OCI-LY7 (cell line): Measurements from ENCODE around the gene CLDN9. TPM values are rescaled to one million over a fixed set of nuclear protein-coding genes. Genes with fewer than 3 reads are reported as not detected.

Source experiments
- BruUV-seq: library from RNA; stranded (reverse); fragments of 400-500 nt; replicated peaks from 2 replicates; lab custom pipeline; 2021; lab: Mats Ljungman, UMichigan
- CTCF ChIA-PET: fragments of 300-600 bp; sonication (Branson Sonifier 250); formaldehyde crosslinking; loops from one replicate; lab custom pipeline; 2022; ENCODE audit warnings: antibody characterized with exemption; ENCODE audit not compliant: unreplicated experiment; lab: Charles Lee
- POLR2A ChIA-PET: fragments of 300-600 bp; sonication (Branson Sonifier 250); formaldehyde crosslinking; loops from one replicate; lab custom pipeline; 2022; ENCODE audit warnings: antibody characterized with exemption; lab: Charles Lee
- DNase-seq: peaks from one replicate; pipeline ENCODE4 v3.0.0-alpha.2; 2015; ENCODE audit warnings: low spot score
- H2AFZ ChIP-seq: fragments of 200-600 bp; sonication (generic), shearing (Covaris generic); 2 replicates; pipeline ENCODE4 v1.6.1; 2014; ENCODE audit warnings: mild to moderate bottlenecking, antibody characterized with exemption, low read length, moderate library complexity
- H3K27ac ChIP-seq: fragments of 200-600 bp; sonication (generic); 2 replicates; pipeline ENCODE4 v1.5.1; 2014; ENCODE audit warnings: mixed run types, low read depth, mild to moderate bottlenecking, moderate library complexity, low read length, inconsistent platforms; ENCODE audit not compliant: poor library complexity, severe bottlenecking
- H3K36me3 ChIP-seq: fragments of 200-600 bp; sonication (generic); 2 replicates; pipeline ENCODE4 v1.6.1; 2014; ENCODE audit warnings: mild to moderate bottlenecking, antibody characterized with exemption, low read length, moderate library complexity, mixed read lengths; ENCODE audit not compliant: insufficient read depth
- H3K4me1 ChIP-seq: fragments of 200-600 bp; sonication (generic); 2 replicates; pipeline ENCODE4 v1.5.1; 2014; ENCODE audit warnings: mild to moderate bottlenecking, low read length; ENCODE audit not compliant: insufficient read depth, poor library complexity, severe bottlenecking
- H3K4me2 ChIP-seq: fragments of 200-600 bp; sonication (generic); 2 replicates; pipeline ENCODE4 v1.6.1; 2014; ENCODE audit warnings: mild to moderate bottlenecking, low read length
- H3K4me3 ChIP-seq: fragments of 200-600 bp; sonication (generic); 2 replicates; pipeline ENCODE4 v1.5.1; 2014; ENCODE audit warnings: mild to moderate bottlenecking, low read depth, low read length; ENCODE audit not compliant: poor library complexity, severe bottlenecking
- H3K79me2 ChIP-seq: fragments of 200-600 bp; sonication (generic); 2 replicates; pipeline ENCODE4 v1.6.1; 2016; ENCODE audit warnings: low read depth, mild to moderate bottlenecking, low read length, moderate library complexity, mixed read lengths; ENCODE audit not compliant: insufficient read depth
- H3K9me2 ChIP-seq: fragments of 200-600 bp; sonication (generic); 2 replicates; pipeline ENCODE4 v1.6.1; 2016; ENCODE audit warnings: mild to moderate bottlenecking, low read length, mixed read lengths; ENCODE audit not compliant: insufficient read depth
- H3K9me3 ChIP-seq: fragments of 200-600 bp; sonication (generic); 2 replicates; pipeline ENCODE4 v1.6.1; 2014; ENCODE audit warnings: mild to moderate bottlenecking, mixed run types, low read length, mixed read lengths
- H4K20me1 ChIP-seq: fragments of 200-600 bp; sonication (generic); 2 replicates; pipeline ENCODE4 v1.6.1; 2014; ENCODE audit warnings: mild to moderate bottlenecking, antibody characterized with exemption, low read length, moderate library complexity, mixed read lengths; ENCODE audit not compliant: insufficient read depth
- EZH2phosphoT487 ChIP-seq: fragments of 200-600 bp; sonication (generic); IDR thresholded peaks from 2 replicates; pipeline ENCODE4 v1.6.1; 2018; ENCODE audit warnings: low read depth, borderline replicate concordance, mild to moderate bottlenecking, mixed run types, antibody characterized with exemption, low read length, moderate library complexity, mixed read lengths
- intact Hi-C: fragments of 100-400 bp; cut with micrococcal nuclease; formaldehyde crosslinking; loops from one replicate; pipeline ENCODE4 v1.10.0; 2022; ENCODE audit not compliant: unreplicated experiment
- total RNA-seq, 2 experiments: library from RNA; depleted of rRNA in 1 of 2; stranded (reverse); fragments of >200 nt in 1 of 2; shearing (Covaris generic) in 1 of 2; gene quantifications; 2 replicates each; pipeline ENCODE4 v1.2.3, GENCODE V29; 2014 to 2022
- TF ChIP-seq, protein P1 (sequence below): fragments of 200-600 bp; sonication (generic); conservative IDR thresholded peaks from 2 replicates; pipeline ENCODE4 v1.5.1; 2014; ENCODE audit warnings: mild to moderate bottlenecking, antibody characterized with exemption, low read length, moderate library complexity, mixed read lengths

The CLDN9 gene
- total RNA-seq, 2 experiments from 2014 or later: 0.42 TPM; not detected in 1

DNA sequence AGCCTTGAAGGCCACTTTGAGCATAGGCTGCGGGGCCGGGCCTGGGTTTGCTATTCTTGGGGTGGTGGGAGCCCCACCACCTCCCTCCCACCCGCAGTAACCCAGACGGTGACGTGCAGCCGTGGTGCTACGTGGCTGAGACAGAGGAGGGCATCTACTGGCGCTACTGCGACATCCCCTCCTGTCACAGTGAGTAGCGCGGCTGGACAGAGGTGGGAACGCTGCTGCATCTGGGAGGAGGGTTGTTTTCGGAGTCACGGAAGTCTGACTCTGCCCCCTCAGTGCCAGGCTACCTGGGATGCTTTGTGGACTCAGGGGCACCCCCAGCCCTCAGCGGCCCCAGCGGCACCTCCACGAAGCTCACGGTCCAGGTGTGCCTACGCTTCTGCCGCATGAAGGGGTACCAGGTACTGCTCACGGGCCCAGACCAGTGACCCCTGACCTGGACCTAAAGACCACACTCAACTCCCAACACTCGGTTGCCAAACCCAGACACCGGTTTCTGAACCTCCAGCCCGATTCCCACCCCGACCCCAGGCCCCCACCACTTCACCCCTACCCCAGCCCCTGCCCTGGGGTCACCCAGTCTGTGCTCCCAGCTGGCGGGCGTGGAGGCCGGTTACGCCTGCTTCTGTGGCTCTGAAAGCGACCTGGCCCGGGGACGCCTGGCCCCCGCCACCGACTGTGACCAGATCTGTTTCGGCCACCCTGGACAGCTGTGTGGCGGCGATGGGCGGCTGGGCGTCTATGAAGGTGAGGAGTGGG, 46.5 kb upstream of the CLDN9 start:
- Histone ChIP-seq H3K9me2 (no peaks in the 10 kb centered on the region), H3K79me2 (no peaks in the 10 kb centered on the region; the same call in 1 of the 2 replicates), H3K36me3 (peaks cover 10% of the 10 kb centered on the region; the same call in 1 of the 2 replicates), H3K9me3 (no peaks in the 10 kb centered on the region), H3K4me3 (no peak overlapping the region), H3K4me1 (peaks cover 56% of the 10 kb centered on the region), H2AFZ (no peak overlapping the region), H4K20me1 (peaks cover 6% of the 10 kb centered on the region; the same call in 1 of the 2 replicates), H3K4me2 (peak overlapping the region; percentile 40; the same call in 1 of the 2 replicates), H3K27ac (no peak overlapping the region)
- POLR2A ChIA-PET: interaction anchor here (0.8 kb wide), 1 partner anchor 16 kb away, joined by 9 read pairs; no protein-coding TSS in a partner anchor
- intact Hi-C loops: no loop called here
- no peak for DNase-seq
- no TSS peak for BruUV-seq
- CTCF ChIA-PET: no interaction called here
- TF ChIP-seq, protein P1, sequence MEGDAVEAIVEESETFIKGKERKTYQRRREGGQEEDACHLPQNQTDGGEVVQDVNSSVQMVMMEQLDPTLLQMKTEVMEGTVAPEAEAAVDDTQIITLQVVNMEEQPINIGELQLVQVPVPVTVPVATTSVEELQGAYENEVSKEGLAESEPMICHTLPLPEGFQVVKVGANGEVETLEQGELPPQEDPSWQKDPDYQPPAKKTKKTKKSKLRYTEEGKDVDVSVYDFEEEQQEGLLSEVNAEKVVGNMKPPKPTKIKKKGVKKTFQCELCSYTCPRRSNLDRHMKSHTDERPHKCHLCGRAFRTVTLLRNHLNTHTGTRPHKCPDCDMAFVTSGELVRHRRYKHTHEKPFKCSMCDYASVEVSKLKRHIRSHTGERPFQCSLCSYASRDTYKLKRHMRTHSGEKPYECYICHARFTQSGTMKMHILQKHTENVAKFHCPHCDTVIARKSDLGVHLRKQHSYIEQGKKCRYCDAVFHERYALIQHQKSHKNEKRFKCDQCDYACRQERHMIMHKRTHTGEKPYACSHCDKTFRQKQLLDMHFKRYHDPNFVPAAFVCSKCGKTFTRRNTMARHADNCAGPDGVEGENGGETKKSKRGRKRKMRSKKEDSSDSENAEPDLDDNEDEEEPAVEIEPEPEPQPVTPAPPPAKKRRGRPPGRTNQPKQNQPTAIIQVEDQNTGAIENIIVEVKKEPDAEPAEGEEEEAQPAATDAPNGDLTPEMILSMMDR: no peak
- no peak for TF ChIP-seq EZH2phosphoT487

DNA sequence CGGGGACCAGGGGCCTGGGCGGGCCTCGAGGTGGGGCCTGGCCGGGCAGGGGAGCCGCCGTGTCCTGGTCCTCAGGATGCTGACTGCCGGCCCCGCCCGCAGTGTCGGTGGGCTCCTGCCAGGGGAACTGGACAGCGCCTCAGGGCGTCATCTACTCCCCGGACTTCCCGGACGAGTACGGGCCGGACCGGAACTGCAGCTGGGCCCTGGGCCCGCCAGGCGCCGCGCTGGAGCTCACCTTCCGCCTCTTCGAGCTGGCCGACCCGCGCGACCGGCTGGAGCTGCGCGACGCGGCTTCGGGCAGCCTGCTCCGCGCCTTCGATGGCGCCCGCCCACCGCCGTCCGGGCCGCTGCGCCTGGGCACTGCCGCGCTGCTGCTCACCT, 45.9 kb upstream of the CLDN9 start:
- H4K20me1 ChIP-seq: peaks cover 6% of the 10 kb centered on the region; the same call in 1 of the 2 replicates
- H3K4me1 ChIP-seq: peaks cover 62% of the 10 kb centered on the region
- ChIA-PET CTCF (no interaction called here), POLR2A (no interaction called here)
- no TSS peak for BruUV-seq
- H3K4me2 ChIP-seq: no peak overlapping the region
- DNase-seq: no peak
- H3K79me2 ChIP-seq: no peaks in the 10 kb centered on the region; the same call in 1 of the 2 replicates
- no peaks in the 10 kb centered on the region for H3K9me3 ChIP-seq
- intact Hi-C loops: no loop called here
- TF ChIP-seq EZH2phosphoT487: no peak
- TF ChIP-seq, protein P1: no peak
- H3K9me2 ChIP-seq: no peaks in the 10 kb centered on the region
- no peak overlapping the region for H3K27ac ChIP-seq
- H3K4me3 ChIP-seq: no peak overlapping the region
- no peak overlapping the region for H2AFZ ChIP-seq
- peaks cover 16% of the 10 kb centered on the region; the same call in 1 of the 2 replicates for H3K36me3 ChIP-seq

DNA sequence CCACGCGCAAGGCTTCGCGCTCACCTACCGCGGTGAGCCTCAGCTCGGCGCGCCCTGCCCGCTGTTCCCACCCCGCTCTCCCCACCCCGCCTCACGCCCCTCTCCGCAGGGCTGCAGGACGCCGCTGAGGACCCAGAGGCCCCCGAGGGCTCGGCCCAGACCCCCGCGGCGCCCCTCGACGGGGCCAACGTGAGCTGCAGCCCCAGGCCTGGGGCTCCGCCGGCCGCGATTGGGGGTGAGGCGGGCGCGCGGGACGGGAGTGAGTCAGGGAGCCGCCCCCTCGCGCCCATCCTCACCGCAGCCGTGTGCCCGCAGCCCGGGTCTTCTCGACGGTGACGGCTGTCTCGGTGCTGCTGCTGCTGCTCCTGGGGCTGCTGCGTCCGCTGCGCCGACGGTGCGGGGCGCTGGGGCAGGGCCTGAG, 45.5 kb upstream of the CLDN9 start:
- Histone ChIP-seq H3K9me2 (no peaks in the 10 kb centered on the region), H2AFZ (no peak overlapping the region), H3K36me3 (peaks cover 20% of the 10 kb centered on the region; the same call in 1 of the 2 replicates), H4K20me1 (peaks cover 6% of the 10 kb centered on the region; the same call in 1 of the 2 replicates), H3K4me3 (no peak overlapping the region), H3K4me2 (no peak overlapping the region), H3K79me2 (no peaks in the 10 kb centered on the region; the same call in 1 of the 2 replicates), H3K9me3 (no peaks in the 10 kb centered on the region), H3K4me1 (peaks cover 66% of the 10 kb centered on the region), H3K27ac (no peak overlapping the region)
- BruUV-seq: no TSS peak
- CTCF ChIA-PET: no interaction called here
- intact Hi-C loops: no loop called here
- no peak for DNase-seq
- TF ChIP-seq EZH2phosphoT487: no peak
- TF ChIP-seq, protein P1: no peak
- POLR2A ChIA-PET: no interaction called here
